Measurements from ENCODE around the gene BMS1. TPM values are rescaled to one million over a fixed set of nuclear protein-coding genes. Genes with fewer than 3 reads are reported as not detected.

BMS1 gene
- total RNA-seq, 1 experiment from 2014 or later: 44.2 TPM

DNA sequence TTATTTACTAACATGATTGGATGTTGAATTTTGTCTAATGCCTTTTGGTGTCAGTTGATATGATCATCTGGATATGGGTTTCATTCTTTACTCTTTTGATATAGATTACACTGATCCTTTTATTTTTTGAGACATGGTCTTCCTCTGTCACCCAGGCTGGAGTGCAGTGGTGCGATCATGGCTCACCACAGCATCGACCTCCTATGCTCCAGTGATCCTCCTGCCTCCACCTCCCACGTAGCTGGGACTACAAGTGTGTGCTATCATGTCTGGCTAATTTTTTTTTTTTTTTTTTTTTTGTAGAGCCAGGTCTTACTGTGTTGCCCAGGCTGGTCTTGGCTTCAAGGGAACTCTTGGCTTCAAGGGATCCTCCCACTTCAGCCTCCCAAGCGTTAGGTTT, 27.1 kb downstream of the BMS1 start:
- Histone ChIP-seq H3K14ac (ENCODE audit: insufficient read depth, low read length) (no peak overlapping the region), H4K91ac (ENCODE audit: insufficient read length, low read depth, low read length) (no peak overlapping the region), H3K9me3 (ENCODE audit: control insufficient read depth, low read depth, low read length) (no peaks in the 10 kb centered on the region), H3K23me2 (ENCODE audit: insufficient read length, low read depth, low read length, poor library complexity, severe bottlenecking) (no peaks in the 10 kb centered on the region), H3K4me1 (ENCODE audit: insufficient read depth, low read length) (no peaks in the 10 kb centered on the region; the same call in 1 of the 2 replicates), H3K79me1 (ENCODE audit: insufficient read depth, low read depth, low read length, poor library complexity, severe bottlenecking) (peaks cover 7% of the 10 kb centered on the region), H3K27ac (ENCODE audit: insufficient read length, low read depth, low read length) (no peak overlapping the region), H3K4ac (ENCODE audit: low read depth, low read length) (no peak overlapping the region), H2BK12ac (ENCODE audit: insufficient read length, low read depth, low read length) (no peak overlapping the region), H2AFZ (ENCODE audit: low read length) (no peak overlapping the region), H4K5ac (ENCODE audit: insufficient read length, low read depth, low read length) (no peak overlapping the region), H3K23ac (ENCODE audit: insufficient read length, low read depth, low read length) (no peak overlapping the region), H2BK15ac (ENCODE audit: low read depth, low read length) (no peak overlapping the region), H3K27me3 (ENCODE audit: insufficient read depth, low read length) (no peaks in the 10 kb centered on the region), H3K18ac (ENCODE audit: insufficient read length, low read depth, low read length) (no peak overlapping the region), H4K8ac (replicated peaks; ENCODE audit: insufficient read length, low read depth, low read length) (no peak overlapping the region), H3K56ac (ENCODE audit: insufficient read length, low read depth, low read length) (no peak overlapping the region), H2BK120ac (ENCODE audit: low read depth, low read length, poor library complexity, severe bottlenecking) (no peak overlapping the region), H2BK5ac (ENCODE audit: insufficient read length, low read length) (no peak overlapping the region), H4K20me1 (ENCODE audit: control insufficient read depth, insufficient read depth, insufficient read length) (no peaks in the 10 kb centered on the region), H3K79me2 (ENCODE audit: insufficient read depth, low read length) (no peaks in the 10 kb centered on the region; the same call in 1 of the 2 replicates), H3K4me2 (ENCODE audit: insufficient read depth, insufficient read length, low read length) (no peak overlapping the region), H3K9ac (ENCODE audit: extremely low read depth, insufficient read length, low read length) (no peak overlapping the region), H2AK5ac (ENCODE audit: insufficient read length, low read length) (no peak overlapping the region), H3T11ph (ENCODE audit: low read length) (no peak overlapping the region), H2BK20ac (ENCODE audit: low read depth, low read length, poor library complexity, severe bottlenecking) (no peak overlapping the region)
- no CpG with 5 or more reads among the region's 4 CpGs for WGBS (ENCODE audit: extremely low coverage, insufficient read length, low lambda C conversion rate)
- TF ChIP-seq, protein P1, sequence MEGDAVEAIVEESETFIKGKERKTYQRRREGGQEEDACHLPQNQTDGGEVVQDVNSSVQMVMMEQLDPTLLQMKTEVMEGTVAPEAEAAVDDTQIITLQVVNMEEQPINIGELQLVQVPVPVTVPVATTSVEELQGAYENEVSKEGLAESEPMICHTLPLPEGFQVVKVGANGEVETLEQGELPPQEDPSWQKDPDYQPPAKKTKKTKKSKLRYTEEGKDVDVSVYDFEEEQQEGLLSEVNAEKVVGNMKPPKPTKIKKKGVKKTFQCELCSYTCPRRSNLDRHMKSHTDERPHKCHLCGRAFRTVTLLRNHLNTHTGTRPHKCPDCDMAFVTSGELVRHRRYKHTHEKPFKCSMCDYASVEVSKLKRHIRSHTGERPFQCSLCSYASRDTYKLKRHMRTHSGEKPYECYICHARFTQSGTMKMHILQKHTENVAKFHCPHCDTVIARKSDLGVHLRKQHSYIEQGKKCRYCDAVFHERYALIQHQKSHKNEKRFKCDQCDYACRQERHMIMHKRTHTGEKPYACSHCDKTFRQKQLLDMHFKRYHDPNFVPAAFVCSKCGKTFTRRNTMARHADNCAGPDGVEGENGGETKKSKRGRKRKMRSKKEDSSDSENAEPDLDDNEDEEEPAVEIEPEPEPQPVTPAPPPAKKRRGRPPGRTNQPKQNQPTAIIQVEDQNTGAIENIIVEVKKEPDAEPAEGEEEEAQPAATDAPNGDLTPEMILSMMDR (conservative IDR thresholded peaks at IDR 0.05): no peak
- Mint-ChIP-seq H3K4me3 (no peak overlapping the region), H3K27me3 (ENCODE audit: low read depth) (no peaks in the 10 kb centered on the region), H3K4me1 (peaks cover 14 to 30% of the 10 kb centered on the region in 2 experiments), H3K27ac (no peak overlapping the region; a peak in 1 of 7 replicates), H3K36me3 (ENCODE audit: insufficient read depth in 1 of 3, low read depth in 3 of 3) (peaks cover 72 to 83% (median 82%) of the 10 kb centered on the region in 3 experiments), H3K9me3 (peaks cover 13 to 20% of the 10 kb centered on the region in 2 experiments)
- DNase-seq: no peak
